22Rv1 (cell line): ENCODE data around the gene MT1F.
"Not testable (repeated sequence)": the region's sequence is repeated elsewhere in the genome, so short reads cannot be mapped to it uniquely, and the experiment has no call there.

ENCODE experiments used
- H3K27ac ChIP-seq: fragments of 450-650 bp; 2 replicates; pipeline ENCODE4 v1.5.1; 2017
- CTCF ChIP-seq: fragments of 450-650 bp; IDR thresholded peaks from 2 replicates; pipeline ENCODE4 v1.5.1; 2017; ENCODE audit warnings: mild to moderate bottlenecking
- ZFX ChIP-seq: fragments of 450-650 bp; IDR thresholded peaks from 2 replicates; pipeline ENCODE4 v1.6.1; 2017; ENCODE audit warnings: antibody characterized with exemption, borderline replicate concordance

MT1F gene

GRCh38 chr16:56667581-56668571, 10.1 kb downstream of the MT1F start, which contains the start of gene MT1G:
Gene MT1G, minus strand, starts transcription at chr16:56668065. Its CDS starts 72 bp downstream, at chr16:56667993.
- TF ChIP-seq CTCF (no peak), ZFX (no peak)
- no peak within 1 kb of the TSS for H3K27ac ChIP-seq

DNA sequence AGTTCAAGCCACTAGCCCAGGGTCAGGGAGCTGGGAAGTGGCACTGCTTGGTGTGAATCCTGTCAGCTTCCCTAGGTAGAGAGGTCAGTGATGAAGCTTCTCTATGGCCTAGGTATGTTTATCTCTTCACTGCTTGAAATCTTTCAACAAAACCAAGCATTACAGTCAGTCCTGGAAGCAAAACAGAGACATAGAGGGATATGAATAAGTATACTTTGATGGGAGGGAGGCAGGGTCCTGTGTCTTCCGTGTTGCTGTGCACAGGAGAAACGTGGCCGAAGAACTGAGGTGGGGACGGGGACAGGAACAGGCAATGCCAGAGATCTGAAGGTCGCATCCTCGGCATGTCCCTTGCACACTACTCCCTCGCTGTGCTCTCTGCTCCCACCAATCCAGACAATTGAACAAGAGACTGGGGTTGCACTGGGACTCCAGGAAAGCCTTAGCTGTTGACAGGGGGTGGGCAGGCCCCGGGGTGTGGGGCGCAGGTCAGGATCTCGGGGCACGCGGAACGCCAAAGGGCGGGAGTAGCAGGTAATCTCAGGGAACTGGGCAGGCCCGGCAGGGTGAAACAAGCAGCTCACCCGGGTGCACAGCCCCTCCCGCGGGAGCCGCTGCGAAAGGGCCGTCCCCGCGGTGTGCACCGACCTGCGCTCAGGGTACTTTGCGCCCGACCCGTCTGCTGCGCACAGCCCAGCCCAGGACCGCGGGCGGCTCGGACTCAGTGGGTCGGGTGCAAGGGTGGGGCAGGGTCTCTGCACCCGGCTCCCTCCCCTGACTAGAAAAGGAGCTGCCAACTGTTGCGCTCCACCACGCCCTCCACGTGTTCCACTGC, 11.5 kb downstream of the MT1F start, which contains the start of gene MT1H:
MT1H (plus strand) TSS at position 810 of the 835 bp plus-strand sequence. CDS start 71 bp downstream, outside the sequence.
- no peak within 1 kb of the TSS for H3K27ac ChIP-seq
- TF ChIP-seq ZFX = no peak
- no peak for TF ChIP-seq CTCF

DNA sequence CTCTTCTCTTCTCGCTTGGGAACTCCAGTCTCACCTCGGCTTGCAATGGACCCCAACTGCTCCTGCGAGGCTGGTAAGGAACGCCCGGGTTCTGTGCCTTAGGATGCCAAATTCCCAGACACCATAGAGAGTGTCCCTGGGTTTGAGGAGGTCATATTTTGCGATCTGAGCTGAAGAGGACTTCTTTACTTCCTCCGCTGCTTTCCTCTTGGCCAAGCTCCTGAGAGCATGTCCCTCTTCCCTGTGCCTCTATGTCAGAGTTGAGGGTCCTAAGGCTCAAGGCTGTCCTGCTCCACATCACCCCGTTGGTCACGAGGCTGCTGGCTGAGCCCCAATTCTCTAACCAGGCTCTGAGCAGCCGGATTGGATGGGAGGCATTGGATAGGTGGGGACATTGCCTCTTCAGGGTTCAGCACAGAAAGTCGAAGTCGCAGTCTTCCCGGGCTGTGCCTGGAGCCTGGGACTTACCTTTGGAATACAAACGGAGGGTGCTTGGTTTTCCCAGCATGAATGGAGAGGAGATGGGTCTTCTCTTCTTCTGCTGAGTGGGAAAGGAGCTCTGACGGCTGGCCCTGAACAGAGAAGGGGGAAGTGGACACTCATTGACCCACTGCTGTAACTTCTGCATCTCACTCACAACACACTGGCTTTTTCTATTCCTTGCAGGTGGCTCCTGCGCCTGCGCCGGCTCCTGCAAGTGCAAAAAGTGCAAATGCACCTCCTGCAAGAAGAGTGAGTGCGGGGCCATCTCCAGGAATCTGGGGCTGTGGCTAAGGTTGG, 12.3 kb downstream of the MT1F start:
- H3K27ac ChIP-seq = no peak overlapping the region
- no peak for TF ChIP-seq CTCF
- no peak for TF ChIP-seq ZFX

DNA sequence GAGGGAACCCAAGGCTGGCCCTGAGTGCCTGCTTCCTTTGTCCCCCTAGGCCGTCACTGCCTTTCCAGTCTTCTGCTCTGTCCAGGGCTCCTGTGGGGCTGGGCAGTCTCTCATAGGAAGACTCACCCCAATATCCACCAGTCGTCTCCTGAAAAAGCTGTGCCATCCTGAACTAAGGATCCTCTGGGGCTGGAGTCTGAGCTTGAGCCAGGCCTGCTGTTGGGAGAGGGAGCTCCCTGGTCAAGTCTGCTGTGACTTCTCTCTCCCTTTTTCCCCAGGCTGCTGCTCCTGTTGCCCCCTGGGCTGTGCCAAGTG, 12.8 kb downstream of the MT1F start:
- no peak for TF ChIP-seq CTCF
- TF ChIP-seq ZFX = no peak
- H3K27ac ChIP-seq = no peak overlapping the region

DNA sequence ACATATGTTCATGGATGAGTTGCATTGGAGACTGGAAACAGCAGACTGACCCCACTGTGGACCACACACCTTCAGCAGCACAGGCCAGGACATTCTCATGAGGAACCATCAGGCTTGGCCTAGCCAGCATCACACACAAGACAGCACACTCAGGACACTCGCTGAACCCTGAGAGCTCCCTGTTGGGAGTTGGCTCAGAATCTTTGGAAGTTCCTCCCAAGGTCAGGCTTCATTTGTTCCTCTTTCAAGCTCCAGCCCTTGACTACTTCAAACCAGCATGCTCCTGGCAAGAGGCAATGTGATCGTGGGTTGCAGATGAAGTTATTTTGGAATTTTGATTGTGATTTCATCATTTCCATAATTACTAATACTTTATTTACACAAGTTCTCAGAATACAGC, 13.9 kb downstream of the MT1F start:
- H3K27ac ChIP-seq = not testable (repeated sequence)

DNA sequence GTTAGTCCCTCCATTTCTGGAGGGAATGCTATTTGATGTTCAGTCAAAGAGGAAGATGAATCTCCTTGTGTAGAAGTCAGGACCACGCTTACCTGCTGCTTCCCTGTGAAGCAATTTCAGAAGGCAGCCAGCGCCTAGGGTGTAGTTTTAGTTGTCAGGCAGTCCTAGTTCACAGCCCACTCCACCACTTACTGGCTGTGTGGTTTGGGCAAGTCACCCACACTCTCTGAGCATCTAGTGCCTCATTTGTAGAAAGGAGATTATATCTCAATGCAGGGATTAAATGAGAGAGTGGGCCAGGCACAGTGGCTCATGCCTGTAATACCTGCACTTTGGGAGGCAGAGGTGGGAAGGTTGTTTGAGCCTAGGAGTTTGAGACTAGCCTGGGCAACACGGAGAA, 14.4 kb downstream of the MT1F start:
- H3K27ac ChIP-seq = not testable (repeated sequence)

GRCh38 chr16:56672761-56673536, 15.2 kb downstream of the MT1F start:
- TF ChIP-seq ZFX (no peak), CTCF (no peak)
- H3K27ac ChIP-seq = no peak overlapping the region
